ENCODE results near the gene AMOTL1.

Gene AMOTL1

GRCh38 chr11:94767701-94768601, at the start of gene AMOTL1:
TSS of gene AMOTL1 (plus strand) at chr11:94768356. CDS start at chr11:94768512, 156 bp downstream.
- DNase-seq: peak; percentile 47

- DNase-seq: no peak
Observed at GRCh38 chr11:94719876-94720275, 48.3 kb upstream of the AMOTL1 start.

DNA sequence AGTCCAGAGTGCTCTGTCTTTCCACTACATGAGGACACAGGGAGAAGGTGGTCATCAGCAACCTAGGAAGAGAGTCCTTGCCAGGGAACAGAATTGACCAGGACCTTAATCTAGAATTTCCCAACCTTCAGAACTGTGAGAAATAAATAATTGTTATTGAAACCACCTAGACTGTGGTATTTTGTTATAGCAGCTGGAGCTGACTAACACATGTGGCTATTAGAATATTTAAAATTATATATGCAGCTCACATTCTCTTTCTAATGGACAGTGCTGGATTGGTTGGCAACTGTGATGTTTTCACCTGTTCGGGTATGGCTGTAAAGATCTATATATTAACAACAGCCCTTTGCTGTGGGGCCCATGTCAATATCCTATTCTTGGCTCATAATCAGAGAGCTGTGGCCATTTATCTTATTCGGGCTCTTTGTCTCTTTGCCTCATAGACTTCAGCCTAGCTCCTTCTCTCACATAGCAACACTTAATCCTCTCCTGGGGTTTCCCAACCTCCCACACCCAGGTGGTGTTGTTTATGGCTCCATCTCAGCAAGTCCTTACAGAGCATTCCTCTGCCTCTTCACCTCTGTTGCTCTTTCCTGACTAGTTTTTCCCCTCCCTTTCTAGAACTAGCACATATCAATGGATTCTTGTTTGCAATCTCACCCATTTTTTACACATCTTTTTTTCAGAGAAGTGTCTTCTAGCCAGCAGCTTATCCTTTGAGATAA, 46.4 kb upstream of the AMOTL1 start:
- DNase-seq: no peak

GRCh38 chr11:94722735-94723134, 45.4 kb upstream of the AMOTL1 start:
- no peak for DNase-seq

GRCh38 chr11:94725097-94725496, 43.1 kb upstream of the AMOTL1 start:
- DNase-seq: no peak

GRCh38 chr11:94727819-94728218, 40.3 kb upstream of the AMOTL1 start:
- no peak for DNase-seq

GRCh38 chr11:94728541-94728940, 39.6 kb upstream of the AMOTL1 start:
- no peak for DNase-seq

DNA sequence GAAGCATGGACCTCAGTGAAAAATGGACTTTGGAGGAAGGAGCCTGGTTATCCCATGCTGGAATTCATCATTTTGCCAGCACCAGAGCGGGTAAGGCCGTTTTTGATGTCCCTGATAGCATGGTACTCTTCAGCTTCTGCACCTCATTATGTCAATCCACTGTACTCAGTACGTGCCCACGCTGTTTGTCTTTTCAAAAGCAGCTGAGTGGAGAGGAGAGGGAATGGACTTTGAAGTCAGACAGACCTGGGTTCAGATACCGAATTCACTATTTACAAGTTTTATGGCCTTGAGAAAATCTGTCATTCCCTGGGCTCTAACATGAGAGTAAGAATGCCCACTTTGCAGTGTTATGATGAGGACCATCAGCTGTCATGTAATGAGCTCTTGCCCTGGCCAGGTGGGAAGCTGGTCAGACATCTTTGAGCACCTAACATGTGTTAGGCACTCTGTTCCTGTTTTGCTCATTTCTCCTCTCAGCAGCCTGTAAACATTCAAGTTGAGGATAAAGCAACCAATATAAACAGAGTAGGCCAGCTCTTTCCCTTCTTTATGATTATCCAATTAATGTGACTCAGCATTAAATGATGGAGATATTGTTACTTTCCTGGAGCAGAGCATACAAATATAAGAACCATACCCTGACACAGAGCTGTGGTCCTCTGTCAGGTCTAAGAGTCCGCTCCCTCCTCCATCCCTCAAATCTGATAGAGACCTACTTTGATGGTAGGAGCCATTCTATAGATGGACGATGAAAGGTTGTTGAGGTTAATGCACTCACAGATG, 39.0 kb upstream of the AMOTL1 start:
- DNase-seq: no peak

- no peak for DNase-seq
Observed at GRCh38 chr11:94730153-94730552, 38.0 kb upstream of the AMOTL1 start.

GRCh38 chr11:94731880-94732601, 36.1 kb upstream of the AMOTL1 start:
- no peak for DNase-seq

- no peak for DNase-seq
Observed at GRCh38 chr11:94732617-94733281, 35.4 kb upstream of the AMOTL1 start.

DNA sequence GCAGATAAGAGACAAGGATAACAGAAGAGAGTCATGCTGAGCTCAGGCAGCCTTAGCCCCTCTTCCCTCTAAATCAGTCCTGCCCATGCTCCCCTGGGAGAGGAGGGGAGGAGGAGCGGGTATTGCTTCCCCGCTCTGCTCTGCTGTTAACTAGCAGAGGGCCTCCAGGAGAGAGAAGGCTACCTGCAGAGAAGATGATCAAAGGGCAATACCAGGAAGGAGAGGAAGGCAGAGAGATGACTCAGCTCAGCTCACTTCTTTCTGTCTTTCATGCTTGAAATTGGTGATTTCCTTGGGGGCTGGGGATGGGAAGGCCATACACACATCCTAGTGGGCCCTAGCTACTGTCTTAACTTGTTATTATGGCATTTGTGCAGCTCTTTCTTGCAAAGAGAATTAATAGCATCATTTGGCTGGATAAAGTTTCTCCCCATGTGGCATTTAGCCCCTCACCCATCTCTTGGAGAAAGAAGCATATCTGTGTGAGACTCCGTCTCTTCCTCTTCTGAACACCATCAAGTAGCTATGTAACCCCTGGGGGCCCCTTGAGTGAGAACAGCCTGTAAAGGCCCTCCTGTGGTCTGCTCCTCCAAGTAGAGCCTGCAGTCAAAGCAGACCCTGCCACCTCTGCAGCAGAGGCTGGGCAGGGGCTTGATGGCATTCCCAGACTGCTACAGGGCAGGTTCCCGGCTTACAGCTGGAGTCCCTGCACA, 33.4 kb upstream of the AMOTL1 start:
- DNase-seq: no peak

DNA sequence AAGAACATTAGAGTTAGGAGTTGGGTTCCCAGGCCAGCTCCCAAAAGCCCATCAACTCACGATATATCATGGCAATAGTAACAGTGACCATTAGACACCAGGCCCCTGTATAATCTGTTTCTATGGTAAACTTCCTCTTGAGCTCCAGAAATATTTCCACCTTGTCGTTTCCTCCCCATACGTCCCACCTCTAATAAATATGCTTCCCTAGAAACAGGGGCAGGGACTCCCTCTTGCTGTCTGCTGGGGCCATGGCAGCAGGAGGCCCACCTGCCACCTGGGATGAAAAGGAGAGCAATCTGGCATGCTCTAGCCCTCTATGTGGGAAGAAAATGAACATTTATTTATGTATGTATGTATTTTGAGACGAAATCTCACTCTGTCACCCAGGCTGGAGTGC, 32.2 kb upstream of the AMOTL1 start:
- DNase-seq: no peak

GRCh38 chr11:94737171-94737611, 31.0 kb upstream of the AMOTL1 start:
- DNase-seq: no peak

- DNase-seq: no peak
Observed at GRCh38 chr11:94738746-94739145, 29.4 kb upstream of the AMOTL1 start.

- no peak for DNase-seq
Observed at GRCh38 chr11:94739331-94739730, 28.8 kb upstream of the AMOTL1 start.

DNA sequence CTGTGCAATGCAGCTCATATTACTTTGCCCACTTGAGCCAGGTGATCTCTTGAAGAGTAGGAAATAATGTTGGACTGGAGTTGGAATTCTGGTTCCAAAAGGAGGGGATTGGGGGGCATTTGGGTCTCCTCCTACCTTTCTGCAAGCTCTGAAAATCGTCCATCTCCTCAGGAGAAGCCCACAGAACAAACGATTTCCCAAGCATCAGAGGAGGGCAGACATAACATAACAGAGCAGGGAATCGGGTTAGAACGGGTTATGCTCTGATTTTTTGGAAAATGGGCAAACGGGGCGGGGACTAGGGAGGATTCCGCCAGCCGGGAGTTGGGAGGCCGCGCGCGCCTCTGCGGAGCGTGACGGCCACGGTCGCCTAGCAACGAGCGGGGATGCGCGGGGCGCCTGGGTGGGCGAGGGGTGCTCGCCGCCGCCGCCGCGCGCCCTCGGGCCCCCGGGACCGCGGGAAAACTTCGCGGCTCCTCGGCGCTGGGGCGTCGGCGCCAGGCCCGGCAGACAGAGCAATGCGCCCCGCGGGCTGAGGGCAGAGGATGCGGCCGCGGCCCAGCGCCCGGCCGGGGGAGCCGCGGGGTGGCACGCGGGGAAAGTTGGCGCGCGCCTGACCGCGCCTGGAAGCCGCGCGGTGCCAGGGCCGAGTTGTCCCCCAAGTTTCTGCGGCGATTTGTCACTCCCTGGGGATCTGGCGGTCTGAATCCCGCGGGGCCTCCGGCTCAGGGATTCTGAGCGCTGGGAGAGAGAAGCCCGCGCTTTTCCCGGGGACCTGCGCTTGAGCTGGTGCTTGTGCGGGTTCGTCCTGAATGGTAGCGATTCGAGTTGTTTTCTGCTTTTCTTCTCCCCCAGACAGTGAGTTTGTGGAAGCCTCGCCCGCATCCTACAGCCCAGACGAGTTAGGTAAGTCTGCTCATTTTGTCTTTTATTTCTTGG, 27.8 kb upstream of the AMOTL1 start:
- DNase-seq: no peak

DNA sequence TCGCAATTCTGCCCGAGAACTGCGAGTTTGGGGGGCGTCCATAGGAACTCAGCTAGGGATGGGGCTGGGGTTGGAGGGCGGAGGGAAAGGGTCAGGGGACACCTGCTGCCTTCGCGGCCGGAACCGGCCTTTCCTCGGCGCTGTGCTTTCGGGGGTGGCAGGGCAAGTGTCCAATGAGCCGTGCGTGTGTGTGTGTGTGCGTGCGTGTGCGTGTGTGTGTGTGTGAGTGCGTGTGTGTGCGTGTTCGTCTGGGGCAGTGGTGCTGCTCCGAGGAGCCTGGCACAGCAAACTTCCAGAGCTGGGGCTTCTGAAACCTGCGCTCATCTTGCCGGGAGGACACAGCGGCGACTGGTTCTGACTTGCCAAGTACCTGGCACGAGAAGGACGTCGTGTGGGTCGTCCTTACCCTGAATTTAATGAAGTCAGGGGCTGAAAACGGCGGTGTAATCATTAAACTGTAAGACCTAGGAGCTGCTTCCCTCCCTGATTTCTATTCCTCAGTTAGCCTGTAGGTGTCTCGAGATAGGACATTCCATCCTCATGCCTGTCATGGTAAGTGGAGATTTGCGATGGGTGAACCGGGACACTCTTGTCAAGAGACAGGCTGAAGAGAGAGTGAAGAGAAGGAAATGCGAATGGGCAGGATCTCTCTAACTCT, 27.0 kb upstream of the AMOTL1 start:
- DNase-seq: peak; percentile 19

DNA sequence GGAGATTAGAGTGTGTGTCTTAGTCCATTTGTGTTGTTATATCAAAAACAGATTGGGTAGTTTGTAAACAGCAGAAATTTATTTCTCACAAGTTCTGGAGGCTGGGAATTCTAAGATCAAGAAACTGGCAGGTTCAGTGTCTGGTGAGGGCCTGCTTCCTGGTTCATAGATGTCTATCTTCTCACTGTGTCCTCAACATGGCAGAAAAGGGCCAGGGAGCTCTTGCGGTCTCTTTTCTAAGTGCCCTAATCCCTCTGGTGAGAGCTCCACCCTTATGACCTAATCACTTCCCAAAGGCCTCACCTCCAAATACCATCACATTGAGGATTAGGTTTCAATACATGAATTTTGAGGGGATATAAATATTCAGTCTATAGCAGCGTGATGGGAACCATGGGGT, 25.5 kb upstream of the AMOTL1 start:
- no peak for DNase-seq

DNA sequence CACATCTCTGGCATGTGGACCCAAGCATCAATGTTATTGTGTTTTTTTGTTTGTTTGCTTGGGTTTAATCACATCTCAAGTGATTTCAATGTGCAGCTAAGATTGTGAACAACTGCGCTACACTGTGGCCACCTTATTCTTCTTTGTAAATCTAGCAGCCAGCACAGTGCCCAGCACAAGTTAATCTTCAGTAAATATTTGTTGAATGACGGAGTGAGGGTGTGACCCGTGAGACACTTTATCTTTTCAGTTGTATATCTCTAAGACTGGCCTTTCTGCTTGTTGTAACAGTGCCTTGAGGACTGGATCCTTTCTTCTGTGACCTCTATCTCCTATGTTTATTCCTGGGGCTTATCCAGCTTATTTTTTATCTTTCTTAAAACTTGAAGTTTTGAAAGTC, 21.4 kb upstream of the AMOTL1 start:
- DNase-seq: no peak

Measured in NCI-H2081 treated with DMSO at 0.1 percent for 48 hours (cell line).